ENCODE measurements around the gene TOP3A.

Gene TOP3A

GRCh38 chr17:18262111-18262510 is 52.7 kb downstream of the TOP3A start:
- Histone ChIP-seq H3F3A (ENCODE audit: control insufficient read depth, insufficient read depth) (no peaks in the 10 kb centered on the region), H3K9me3 (ENCODE audit: control insufficient read depth, insufficient read depth, low read length) (no peaks in the 10 kb centered on the region), H3K9me2 (replicated peaks; ENCODE audit: control insufficient read depth, low read length) (no peaks in the 10 kb centered on the region), H3K36me3 (ENCODE audit: control insufficient read depth, low read length) (no peaks in the 10 kb centered on the region), H3K27ac (ENCODE audit: low read depth, low read length) (no peak overlapping the region), H3K27me3 (ENCODE audit: control insufficient read depth, low read length) (no peaks in the 10 kb centered on the region), H3K4me2 (ENCODE audit: low read length) (peak overlapping the region; percentile 87), H3K4me3 (ENCODE audit: low read length) (peak overlapping the region; percentile 82; the same call in 1 of the 2 replicates), H4K20me1 (ENCODE audit: control insufficient read depth, insufficient read depth, low read depth, low read length) (0 out of 2 replicates have a peak, but pooled peaks cover 4% of the 10 kb centered on the region), H3K79me2 (ENCODE audit: control insufficient read depth, low read length) (peaks cover 19% of the 10 kb centered on the region), H3K4me1 (ENCODE audit: control insufficient read depth, low read length) (peaks cover 31% of the 10 kb centered on the region)
- TF ChIP-seq, protein P1, sequence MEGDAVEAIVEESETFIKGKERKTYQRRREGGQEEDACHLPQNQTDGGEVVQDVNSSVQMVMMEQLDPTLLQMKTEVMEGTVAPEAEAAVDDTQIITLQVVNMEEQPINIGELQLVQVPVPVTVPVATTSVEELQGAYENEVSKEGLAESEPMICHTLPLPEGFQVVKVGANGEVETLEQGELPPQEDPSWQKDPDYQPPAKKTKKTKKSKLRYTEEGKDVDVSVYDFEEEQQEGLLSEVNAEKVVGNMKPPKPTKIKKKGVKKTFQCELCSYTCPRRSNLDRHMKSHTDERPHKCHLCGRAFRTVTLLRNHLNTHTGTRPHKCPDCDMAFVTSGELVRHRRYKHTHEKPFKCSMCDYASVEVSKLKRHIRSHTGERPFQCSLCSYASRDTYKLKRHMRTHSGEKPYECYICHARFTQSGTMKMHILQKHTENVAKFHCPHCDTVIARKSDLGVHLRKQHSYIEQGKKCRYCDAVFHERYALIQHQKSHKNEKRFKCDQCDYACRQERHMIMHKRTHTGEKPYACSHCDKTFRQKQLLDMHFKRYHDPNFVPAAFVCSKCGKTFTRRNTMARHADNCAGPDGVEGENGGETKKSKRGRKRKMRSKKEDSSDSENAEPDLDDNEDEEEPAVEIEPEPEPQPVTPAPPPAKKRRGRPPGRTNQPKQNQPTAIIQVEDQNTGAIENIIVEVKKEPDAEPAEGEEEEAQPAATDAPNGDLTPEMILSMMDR (IDR thresholded peaks at IDR 0.05; ENCODE audit: low read depth, low read length, poor library complexity, severe bottlenecking) = no peak
- TF ChIP-seq EZH2phosphoT487 (IDR thresholded peaks at IDR 0.05; ENCODE audit: borderline replicate concordance, low read length) = no peak

DNA sequence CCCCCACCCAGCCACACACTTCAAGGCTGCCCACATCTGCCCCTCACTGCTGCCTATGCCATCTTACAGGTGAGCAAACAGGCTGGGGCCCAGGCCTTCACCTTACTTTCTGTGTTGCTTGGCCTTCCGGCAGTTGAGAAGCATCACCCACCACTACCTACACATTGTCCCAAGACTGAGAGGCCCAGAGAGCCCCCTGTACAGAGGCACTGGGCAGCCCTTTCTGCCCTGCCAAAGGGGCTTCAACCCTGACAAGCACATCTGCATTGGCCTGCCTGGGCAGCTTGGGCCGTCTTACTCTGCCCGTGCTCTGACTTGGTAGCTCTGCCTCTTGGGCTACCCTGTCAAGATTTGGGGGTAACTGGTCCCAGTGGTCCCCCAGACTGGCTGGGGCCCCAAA is 53.1 kb downstream of the TOP3A start:
- H3K36me3 ChIP-seq (ENCODE audit: control insufficient read depth, low read length) = peaks cover 4% of the 10 kb centered on the region; the same call in 1 of the 2 replicates
- H3K79me2 ChIP-seq (ENCODE audit: control insufficient read depth, low read length) = peaks cover 23% of the 10 kb centered on the region
- no peaks in the 10 kb centered on the region for H3F3A ChIP-seq (ENCODE audit: control insufficient read depth, insufficient read depth)
- no peaks in the 10 kb centered on the region for H3K9me3 ChIP-seq (ENCODE audit: control insufficient read depth, insufficient read depth, low read length)
- TF ChIP-seq, protein P1 (IDR thresholded peaks at IDR 0.05; ENCODE audit: low read depth, low read length, poor library complexity, severe bottlenecking) = no peak
- no peak for TF ChIP-seq EZH2phosphoT487 (IDR thresholded peaks at IDR 0.05; ENCODE audit: borderline replicate concordance, low read length)
- no peaks in the 10 kb centered on the region for H3K9me2 ChIP-seq (replicated peaks; ENCODE audit: control insufficient read depth, low read length)
- peak overlapping the region; percentile 87 for H3K4me2 ChIP-seq (ENCODE audit: low read length)
- H3K27ac ChIP-seq (ENCODE audit: low read depth, low read length) = no peak overlapping the region
- 0 out of 2 replicates have a peak, but pooled peaks cover 7% of the 10 kb centered on the region for H4K20me1 ChIP-seq (ENCODE audit: control insufficient read depth, insufficient read depth, low read depth, low read length)
- H3K4me1 ChIP-seq (ENCODE audit: control insufficient read depth, low read length) = peaks cover 34% of the 10 kb centered on the region
- no peaks in the 10 kb centered on the region for H3K27me3 ChIP-seq (ENCODE audit: control insufficient read depth, low read length)
- H3K4me3 ChIP-seq (ENCODE audit: low read length) = peak overlapping the region; percentile 82

DNA sequence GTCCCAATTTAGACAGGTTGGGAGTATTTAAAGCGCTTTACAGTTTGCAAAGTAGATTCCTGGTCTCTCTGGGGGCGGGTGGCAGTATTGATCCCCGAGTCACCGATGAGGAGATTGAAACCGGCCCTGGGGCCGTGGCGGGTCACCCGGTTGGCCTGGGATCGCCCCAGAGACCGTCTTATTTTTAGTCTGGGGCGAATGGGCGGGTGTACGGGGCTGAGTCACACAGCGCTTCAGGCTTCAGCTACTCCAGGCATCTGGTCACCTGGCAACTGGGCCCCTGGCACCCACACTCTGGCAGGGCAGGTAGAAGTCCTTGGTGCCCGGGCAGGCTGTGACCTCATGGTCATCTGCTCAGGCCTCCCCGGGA is 53.7 kb downstream of the TOP3A start:
- no peaks in the 10 kb centered on the region for H3K9me3 ChIP-seq (ENCODE audit: control insufficient read depth, insufficient read depth, low read length)
- H3K4me3 ChIP-seq (ENCODE audit: low read length) = peak overlapping the region; percentile 82
- 0 out of 2 replicates have a peak, but pooled peaks cover 7% of the 10 kb centered on the region for H4K20me1 ChIP-seq (ENCODE audit: control insufficient read depth, insufficient read depth, low read depth, low read length)
- peak overlapping the region; percentile 87 for H3K4me2 ChIP-seq (ENCODE audit: low read length)
- H3F3A ChIP-seq (ENCODE audit: control insufficient read depth, insufficient read depth) = no peaks in the 10 kb centered on the region
- H3K36me3 ChIP-seq (ENCODE audit: control insufficient read depth, low read length) = peaks cover 10% of the 10 kb centered on the region
- H3K27me3 ChIP-seq (ENCODE audit: control insufficient read depth, low read length) = no peaks in the 10 kb centered on the region
- TF ChIP-seq, protein P1 (IDR thresholded peaks at IDR 0.05; ENCODE audit: low read depth, low read length, poor library complexity, severe bottlenecking) = no peak
- TF ChIP-seq EZH2phosphoT487 (IDR thresholded peaks at IDR 0.05; ENCODE audit: borderline replicate concordance, low read length) = no peak
- peaks cover 34% of the 10 kb centered on the region for H3K4me1 ChIP-seq (ENCODE audit: control insufficient read depth, low read length)
- H3K9me2 ChIP-seq (replicated peaks; ENCODE audit: control insufficient read depth, low read length) = no peaks in the 10 kb centered on the region
- peak overlapping the region; percentile 58 for H3K27ac ChIP-seq (ENCODE audit: low read depth, low read length)
- H3K79me2 ChIP-seq (ENCODE audit: control insufficient read depth, low read length) = peaks cover 24% of the 10 kb centered on the region
